Measurements from ENCODE around the gene ABCD1.

GRCh38 chrX:153764786-153765137, 40.1 kb downstream of the ABCD1 start:
- TF ChIP-seq POLR2A (IDR thresholded peaks at IDR 0.05) (no peak), POLR2AphosphoS5 (IDR thresholded peaks at IDR 0.05) (no peak)
